Brain microvascular endothelial cell (primary cell): ENCODE results near the gene ENOX1.

Source experiments
- DNase-seq: peaks from one replicate; pipeline ENCODE4 v3.0.0-alpha.2; 2020
- H3K27ac ChIP-seq: fragments of 250-450 bp; sonication (Bioruptor Pico); 2 replicates; pipeline ENCODE4 v1.5.1; 2020; ENCODE audit warnings: mild to moderate bottlenecking, moderate library complexity
- H3K27me3 ChIP-seq: fragments of 250-450 bp; sonication (Bioruptor Pico); replicated peaks from 2 replicates; pipeline ENCODE4 v1.5.1; 2020; ENCODE audit warnings: mild to moderate bottlenecking
- H3K36me3 ChIP-seq: fragments of 250-450 bp; sonication (Bioruptor Pico); replicated peaks from 2 replicates; pipeline ENCODE4 v1.5.1; 2020; ENCODE audit warnings: mild to moderate bottlenecking
- H3K4me3 ChIP-seq: 2 replicates; pipeline ENCODE4 v1.5.1; 2011; ENCODE audit warnings: low read depth, mild to moderate bottlenecking, control low read depth, low read length, moderate library complexity
- in situ Hi-C: cut with HindIII; loops from 2 replicates; pipeline ENCODE4 v1.10.0; 2017; ENCODE audit warnings: low sequenced_read_pairs, low pct_ligation_motif_present
- TF ChIP-seq, protein P1 (sequence below): IDR thresholded peaks from 2 replicates; pipeline ENCODE4 v1.5.1; 2011; ENCODE audit warnings: low read depth, mild to moderate bottlenecking, moderate library complexity, low read length, control low read depth, inconsistent platforms; ENCODE audit errors: missing control alignments

Gene ENOX1

DNA sequence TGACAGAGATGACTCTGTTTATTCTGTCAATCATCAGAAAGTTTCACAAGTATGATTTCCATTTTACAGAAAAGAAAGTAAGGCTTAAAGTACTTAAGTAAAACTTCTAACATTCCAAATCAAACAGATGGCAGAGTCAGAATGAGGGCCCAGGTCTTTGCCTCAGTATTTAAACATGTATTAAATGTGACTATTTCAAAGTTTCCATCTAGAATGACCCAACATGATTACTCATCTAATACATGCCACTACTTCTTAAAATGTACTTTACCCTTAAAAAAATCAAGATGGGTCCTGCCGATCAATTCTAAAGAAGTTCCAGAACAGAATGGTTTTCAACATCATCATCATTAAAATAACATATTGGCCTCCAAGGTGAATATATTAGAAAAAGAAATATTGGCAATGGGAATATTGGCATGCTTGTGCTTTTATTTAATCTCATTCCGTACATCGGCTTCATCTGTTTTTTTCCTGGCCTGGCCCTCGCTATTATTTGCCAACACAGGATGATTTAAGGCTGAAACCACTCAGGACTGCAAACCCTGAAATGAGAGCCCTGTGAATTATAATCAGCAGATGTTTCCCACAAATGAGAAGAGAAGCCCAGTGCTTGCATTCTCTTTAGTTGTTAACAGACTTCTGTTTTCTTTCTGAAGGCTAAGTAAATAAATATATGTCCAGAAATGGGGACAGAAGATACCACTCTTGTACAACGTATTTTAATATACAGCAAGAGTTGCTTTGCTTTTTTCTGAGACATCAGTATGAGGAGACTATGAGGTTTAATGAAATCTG is 423.4 kb downstream of the ENOX1 start:
- TF ChIP-seq, protein P1, sequence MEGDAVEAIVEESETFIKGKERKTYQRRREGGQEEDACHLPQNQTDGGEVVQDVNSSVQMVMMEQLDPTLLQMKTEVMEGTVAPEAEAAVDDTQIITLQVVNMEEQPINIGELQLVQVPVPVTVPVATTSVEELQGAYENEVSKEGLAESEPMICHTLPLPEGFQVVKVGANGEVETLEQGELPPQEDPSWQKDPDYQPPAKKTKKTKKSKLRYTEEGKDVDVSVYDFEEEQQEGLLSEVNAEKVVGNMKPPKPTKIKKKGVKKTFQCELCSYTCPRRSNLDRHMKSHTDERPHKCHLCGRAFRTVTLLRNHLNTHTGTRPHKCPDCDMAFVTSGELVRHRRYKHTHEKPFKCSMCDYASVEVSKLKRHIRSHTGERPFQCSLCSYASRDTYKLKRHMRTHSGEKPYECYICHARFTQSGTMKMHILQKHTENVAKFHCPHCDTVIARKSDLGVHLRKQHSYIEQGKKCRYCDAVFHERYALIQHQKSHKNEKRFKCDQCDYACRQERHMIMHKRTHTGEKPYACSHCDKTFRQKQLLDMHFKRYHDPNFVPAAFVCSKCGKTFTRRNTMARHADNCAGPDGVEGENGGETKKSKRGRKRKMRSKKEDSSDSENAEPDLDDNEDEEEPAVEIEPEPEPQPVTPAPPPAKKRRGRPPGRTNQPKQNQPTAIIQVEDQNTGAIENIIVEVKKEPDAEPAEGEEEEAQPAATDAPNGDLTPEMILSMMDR: no peak

DNA sequence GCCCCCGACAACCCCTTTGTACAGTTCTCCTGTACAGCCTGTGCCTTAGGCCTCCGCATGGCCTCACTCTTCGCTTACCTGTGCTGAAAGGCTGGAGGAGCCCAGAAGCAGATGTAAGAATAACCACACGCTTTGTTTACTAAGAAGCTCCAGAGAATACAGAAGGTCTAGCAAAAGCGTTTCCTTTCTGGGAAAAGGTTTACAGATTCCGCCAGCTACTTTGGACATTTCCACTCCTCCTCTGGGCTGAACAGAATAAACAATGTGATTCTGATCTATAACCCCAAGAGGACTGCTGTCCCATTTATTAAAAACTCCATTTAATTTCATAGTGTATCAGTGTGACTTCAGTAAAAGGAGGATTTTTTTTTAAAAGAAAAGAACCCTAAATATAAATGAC is 424.2 kb downstream of the ENOX1 start:
- DNase-seq: no peak
- TF ChIP-seq, protein P1: no peak
- in situ Hi-C loops: no loop called here
- Histone ChIP-seq H3K27me3 (no peaks in the 10 kb centered on the region), H3K4me3 (no peak overlapping the region), H3K36me3 (no peaks in the 10 kb centered on the region), H3K27ac (no peak overlapping the region)

More for the DNA sequence above, 423.4 kb downstream of the ENOX1 start:
- DNase-seq: no peak
- H3K27ac ChIP-seq: peak overlapping the region; percentile 6
- in situ Hi-C loops: no loop called here
- no peak overlapping the region for H3K4me3 ChIP-seq
- H3K36me3 ChIP-seq: no peaks in the 10 kb centered on the region
- no peaks in the 10 kb centered on the region for H3K27me3 ChIP-seq

DNA sequence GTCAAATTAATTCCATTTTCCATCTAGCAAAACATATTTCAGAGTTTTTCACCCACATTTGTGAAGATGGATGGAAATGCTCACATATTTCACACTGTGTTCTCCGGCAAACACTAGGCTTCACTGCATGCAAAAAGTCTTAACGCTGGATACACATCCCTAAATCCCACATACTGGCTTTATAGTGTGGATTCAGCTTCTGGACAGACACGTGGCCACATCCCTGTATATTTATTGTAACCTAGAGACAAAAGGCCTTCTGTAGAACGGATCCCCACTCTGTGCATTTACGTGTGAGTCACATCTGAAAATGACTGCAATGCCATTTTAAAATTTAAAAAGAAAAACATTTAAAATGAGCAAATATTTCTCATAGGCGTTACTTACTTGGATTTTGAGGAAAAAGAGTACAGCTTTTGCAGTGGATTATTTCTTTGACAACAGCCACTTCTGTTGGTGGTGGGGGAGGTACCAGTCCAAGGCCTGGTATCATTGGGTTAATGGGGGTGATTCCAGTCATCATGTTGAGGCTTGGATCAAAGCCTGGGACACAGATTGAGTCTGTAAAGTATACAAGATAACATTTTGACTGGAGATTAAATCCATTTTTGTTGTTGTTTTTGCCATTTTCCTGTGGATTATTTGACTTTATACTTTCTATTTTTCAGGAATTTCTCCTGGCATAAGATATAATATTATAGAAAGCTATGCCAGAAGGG is 425.7 kb downstream of the ENOX1 start:
- in situ Hi-C loops: no loop called here
- H3K36me3 ChIP-seq: no peaks in the 10 kb centered on the region
- H3K4me3 ChIP-seq: no peak overlapping the region
- peak; percentile 24 for DNase-seq
- TF ChIP-seq, protein P1: no peak
- no peaks in the 10 kb centered on the region for H3K27me3 ChIP-seq
- H3K27ac ChIP-seq: no peak overlapping the region

DNA sequence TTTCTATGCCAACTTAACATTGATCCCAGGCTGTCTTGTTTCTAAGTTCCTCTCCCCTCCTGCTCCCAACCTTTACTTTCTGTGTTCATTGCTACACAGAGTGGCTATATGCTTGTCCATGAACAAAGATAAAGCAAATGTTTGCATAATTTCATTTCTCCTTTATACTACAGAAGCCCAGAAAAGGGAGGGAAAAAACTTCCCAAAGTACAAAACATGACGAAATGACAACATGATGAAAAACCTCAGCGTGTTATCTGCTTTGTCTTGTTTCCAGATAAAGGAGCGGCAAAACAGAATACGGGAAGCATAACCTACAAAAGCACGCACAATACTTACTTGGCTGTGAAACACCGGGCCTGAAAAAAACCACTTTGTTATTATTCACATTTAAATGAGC is 426.6 kb downstream of the ENOX1 start:
- in situ Hi-C loops: no loop called here

DNA sequence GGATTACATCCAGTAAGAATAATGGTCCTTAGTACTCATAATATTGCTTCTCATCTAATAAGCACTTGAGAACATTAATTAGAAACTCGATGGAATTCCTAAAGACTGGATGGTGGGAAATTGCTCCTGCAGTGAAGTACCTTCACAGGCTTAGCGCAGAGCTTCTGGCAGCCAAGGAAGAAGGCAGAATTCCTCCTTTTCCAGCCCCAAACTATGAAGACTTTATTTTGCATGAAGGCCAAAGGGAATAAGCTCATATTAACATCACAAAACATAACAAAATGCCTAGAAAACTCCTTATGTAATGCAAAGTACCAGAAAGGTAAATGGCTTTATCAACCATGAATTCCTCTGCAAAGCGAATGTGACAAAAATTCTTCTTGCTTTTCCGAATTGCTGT is 427.2 kb downstream of the ENOX1 start:
- in situ Hi-C loops: no loop called here
- TF ChIP-seq, protein P1: no peak

More for the DNA sequence above, 426.6 kb downstream of the ENOX1 start:
- Histone ChIP-seq H3K27ac (no peak overlapping the region), H3K4me3 (no peak overlapping the region), H3K27me3 (no peaks in the 10 kb centered on the region), H3K36me3 (no peaks in the 10 kb centered on the region)
- no peak for DNase-seq
- TF ChIP-seq, protein P1: no peak

More for the DNA sequence above, 427.2 kb downstream of the ENOX1 start:
- DNase-seq: no peak
- Histone ChIP-seq H3K27ac (no peak overlapping the region), H3K27me3 (no peaks in the 10 kb centered on the region), H3K4me3 (no peak overlapping the region), H3K36me3 (no peaks in the 10 kb centered on the region)
